SJCRH30 (cell line): ENCODE results near the gene SUPT5H. TPM values are rescaled to one million over a fixed set of nuclear protein-coding genes. Genes with fewer than 3 reads are reported as not detected.
"Not testable (repeated sequence)": the region's sequence is repeated elsewhere in the genome, so short reads cannot be mapped to it uniquely, and the experiment has no call there.

ENCODE experiments used
- DNase-seq, 2 experiments: peaks; one replicate each; pipeline ENCODE4 v3.0.0-alpha.2; 2015 to 2020
- H3K27ac ChIP-seq: fragments of 250-450 bp; sonication (Bioruptor Pico); 2 replicates; pipeline ENCODE4 v1.5.1; 2020; ENCODE audit warnings: mild to moderate bottlenecking, moderate library complexity
- H3K27me3 ChIP-seq: fragments of 250-450 bp; sonication (Bioruptor Pico); 2 replicates; pipeline ENCODE4 v1.5.1; 2020; ENCODE audit warnings: mild to moderate bottlenecking, moderate library complexity
- H3K36me3 ChIP-seq: fragments of 250-450 bp; sonication (Bioruptor Pico); 2 replicates; pipeline ENCODE4 v1.5.1; 2020; ENCODE audit warnings: mild to moderate bottlenecking, moderate library complexity
- H3K4me1 ChIP-seq: fragments of 250-450 bp; sonication (Bioruptor Pico); 2 replicates; pipeline ENCODE4 v1.5.1; 2020; ENCODE audit warnings: mild to moderate bottlenecking, moderate library complexity
- H3K4me3 ChIP-seq: fragments of 250-450 bp; sonication (Bioruptor Pico); 2 replicates; pipeline ENCODE4 v1.5.1; 2020; ENCODE audit warnings: mild to moderate bottlenecking, moderate library complexity
- H3K9me3 ChIP-seq: fragments of 250-450 bp; sonication (Bioruptor Pico); replicated peaks from 2 replicates; pipeline ENCODE4 v1.5.1; 2020; ENCODE audit warnings: mild to moderate bottlenecking, moderate library complexity
- total RNA-seq: library from RNA; depleted of rRNA; stranded (reverse); fragments of >200 nt; shearing (Covaris generic); gene quantifications from 2 replicates; pipeline ENCODE4 v1.2.3, GENCODE V29; 2014

SUPT5H gene
- total RNA-seq, 1 experiment from 2014 or later = 106 TPM

- DNase-seq = no peak
- Histone ChIP-seq H3K4me1 (peaks cover 6% of the 10 kb centered on the region), H3K27ac (no peak overlapping the region), H3K36me3 (peaks cover 19% of the 10 kb centered on the region), H3K27me3 (no peaks in the 10 kb centered on the region), H3K9me3 (no peaks in the 10 kb centered on the region), H3K4me3 (no peak overlapping the region)
These were observed 3.9 kb downstream of the SUPT5H start for GRCh38 chr19:39449116-39449797.

- H3K4me1 ChIP-seq, H3K9me3 ChIP-seq, H3K4me3 ChIP-seq, H3K27me3 ChIP-seq, H3K27ac ChIP-seq, DNase-seq: not testable (repeated sequence)
- peaks cover 21% of the 10 kb centered on the region for H3K36me3 ChIP-seq
These were observed 5.9 kb downstream of the SUPT5H start for GRCh38 chr19:39451257-39451656.

- H3K4me3 ChIP-seq = no peak overlapping the region
- H3K27ac ChIP-seq = no peak overlapping the region
- DNase-seq = no peak
- H3K9me3 ChIP-seq = no peaks in the 10 kb centered on the region
- peaks cover 66% of the 10 kb centered on the region for H3K36me3 ChIP-seq
- no peaks in the 10 kb centered on the region for H3K27me3 ChIP-seq
- no peaks in the 10 kb centered on the region for H3K4me1 ChIP-seq
These were observed 18.0 kb downstream of the SUPT5H start for GRCh38 chr19:39463403-39463802.

GRCh38 chr19:39465956-39466747 lies 20.8 kb downstream of the SUPT5H start:
- H3K4me3 ChIP-seq = no peak overlapping the region
- H3K4me1 ChIP-seq = no peaks in the 10 kb centered on the region
- no peak overlapping the region for H3K27ac ChIP-seq
- no peak for DNase-seq
- H3K9me3 ChIP-seq = no peaks in the 10 kb centered on the region
- no peaks in the 10 kb centered on the region for H3K27me3 ChIP-seq
- peaks cover 68% of the 10 kb centered on the region for H3K36me3 ChIP-seq

- H3K4me3 ChIP-seq = no peak overlapping the region
- DNase-seq = no peak
- H3K36me3 ChIP-seq = peaks cover 75% of the 10 kb centered on the region
- H3K27ac ChIP-seq = no peak overlapping the region
- no peaks in the 10 kb centered on the region for H3K9me3 ChIP-seq
- no peaks in the 10 kb centered on the region for H3K27me3 ChIP-seq
- no peaks in the 10 kb centered on the region for H3K4me1 ChIP-seq
These were observed 22.6 kb downstream of the SUPT5H start for GRCh38 chr19:39467941-39468340.

- no peaks in the 10 kb centered on the region for H3K4me1 ChIP-seq
- H3K4me3 ChIP-seq = no peak overlapping the region
- peaks cover 78% of the 10 kb centered on the region for H3K36me3 ChIP-seq
- no peaks in the 10 kb centered on the region for H3K9me3 ChIP-seq
- no peak overlapping the region for H3K27ac ChIP-seq
- no peak for DNase-seq
- no peaks in the 10 kb centered on the region for H3K27me3 ChIP-seq
These were observed 23.7 kb downstream of the SUPT5H start for GRCh38 chr19:39469036-39469435.

- Histone ChIP-seq H3K4me3 (no peak overlapping the region), H3K27me3 (no peaks in the 10 kb centered on the region), H3K36me3 (peaks cover 76% of the 10 kb centered on the region), H3K4me1 (no peaks in the 10 kb centered on the region), H3K27ac (no peak overlapping the region), H3K9me3 (no peaks in the 10 kb centered on the region)
- DNase-seq = no peak
These were observed 24.2 kb downstream of the SUPT5H start for GRCh38 chr19:39469567-39469966.

- peaks cover 73% of the 10 kb centered on the region for H3K36me3 ChIP-seq
- no peak overlapping the region for H3K4me3 ChIP-seq
- no peak for DNase-seq
- no peak overlapping the region for H3K27ac ChIP-seq
- no peaks in the 10 kb centered on the region for H3K9me3 ChIP-seq
- H3K27me3 ChIP-seq = no peaks in the 10 kb centered on the region
- H3K4me1 ChIP-seq = no peaks in the 10 kb centered on the region
These were observed 25.4 kb downstream of the SUPT5H start for GRCh38 chr19:39470724-39471339.

GRCh38 chr19:39471756-39472536 lies 26.6 kb downstream of the SUPT5H start:
- Histone ChIP-seq H3K4me1 (no peaks in the 10 kb centered on the region), H3K9me3 (no peaks in the 10 kb centered on the region), H3K27ac (no peak overlapping the region), H3K4me3 (no peak overlapping the region), H3K36me3 (peaks cover 65% of the 10 kb centered on the region), H3K27me3 (no peaks in the 10 kb centered on the region)
- peak; percentile 30 to 49 for DNase-seq

GRCh38 chr19:39472746-39473442 lies 27.5 kb downstream of the SUPT5H start:
- Histone ChIP-seq H3K27ac (no peak overlapping the region), H3K4me1 (no peaks in the 10 kb centered on the region), H3K4me3 (no peak overlapping the region), H3K27me3 (no peaks in the 10 kb centered on the region), H3K9me3 (no peaks in the 10 kb centered on the region), H3K36me3 (peaks cover 59% of the 10 kb centered on the region)
- DNase-seq = no peak

- no peak for DNase-seq
- Histone ChIP-seq H3K36me3 (peaks cover 59% of the 10 kb centered on the region), H3K4me3 (no peak overlapping the region)
These were observed 28.1 kb downstream of the SUPT5H start for GRCh38 chr19:39473443-39473960.

GRCh38 chr19:39474139-39474620 lies 28.8 kb downstream of the SUPT5H start:
- Histone ChIP-seq H3K27ac (no peak overlapping the region), H3K4me1 (no peaks in the 10 kb centered on the region), H3K9me3 (no peaks in the 10 kb centered on the region), H3K27me3 (no peaks in the 10 kb centered on the region), H3K36me3 (peaks cover 53% of the 10 kb centered on the region), H3K4me3 (no peak overlapping the region)
- peak; percentile 76 to 78 for DNase-seq

More at GRCh38 chr19:39473443-39473960, 28.1 kb downstream of the SUPT5H start:
- Histone ChIP-seq H3K27me3 (no peaks in the 10 kb centered on the region), H3K9me3 (no peaks in the 10 kb centered on the region), H3K4me1 (no peaks in the 10 kb centered on the region), H3K27ac (no peak overlapping the region)

GRCh38 chr19:39475748-39476147 lies 30.4 kb downstream of the SUPT5H start:
- Histone ChIP-seq H3K4me3 (no peak overlapping the region), H3K4me1 (no peaks in the 10 kb centered on the region), H3K9me3 (no peaks in the 10 kb centered on the region), H3K27me3 (no peaks in the 10 kb centered on the region), H3K27ac (no peak overlapping the region), H3K36me3 (peaks cover 39% of the 10 kb centered on the region)
- DNase-seq = no peak

- DNase-seq, H3K27me3 ChIP-seq, H3K9me3 ChIP-seq, H3K4me1 ChIP-seq: not testable (repeated sequence)
- H3K4me3 ChIP-seq = peak overlapping the region; percentile 93
- peak overlapping the region; percentile 29 for H3K27ac ChIP-seq
- H3K36me3 ChIP-seq = peaks cover 22% of the 10 kb centered on the region
These were observed 34.0 kb downstream of the SUPT5H start for GRCh38 chr19:39479319-39479801.
